Testis (tissue), 2 donors: Measurements from ENCODE around the gene GAB2.

Experiments
- POLR2A ChIP-seq: fragments of 450-650 bp; IDR thresholded peaks from one replicate; pipeline ENCODE4 v1.6.1; 2017; ENCODE audit warnings: antibody characterized with exemption, mild to moderate bottlenecking, moderate library complexity
- TF ChIP-seq, protein P1 (sequence below), 3 experiments: fragments of 450-650 bp in 2 of 3; fragments of 200-600 bp in 1 of 3; sonication (generic) in 1 of 3; IDR thresholded peaks; one replicate each; pipeline ENCODE4 v1.5.1; 2016 to 2019; ENCODE audit warnings: antibody characterized with exemption in 3 of 3, mild to moderate bottlenecking in 2 of 3, moderate library complexity in 1 of 3

- TF ChIP-seq, protein P1, sequence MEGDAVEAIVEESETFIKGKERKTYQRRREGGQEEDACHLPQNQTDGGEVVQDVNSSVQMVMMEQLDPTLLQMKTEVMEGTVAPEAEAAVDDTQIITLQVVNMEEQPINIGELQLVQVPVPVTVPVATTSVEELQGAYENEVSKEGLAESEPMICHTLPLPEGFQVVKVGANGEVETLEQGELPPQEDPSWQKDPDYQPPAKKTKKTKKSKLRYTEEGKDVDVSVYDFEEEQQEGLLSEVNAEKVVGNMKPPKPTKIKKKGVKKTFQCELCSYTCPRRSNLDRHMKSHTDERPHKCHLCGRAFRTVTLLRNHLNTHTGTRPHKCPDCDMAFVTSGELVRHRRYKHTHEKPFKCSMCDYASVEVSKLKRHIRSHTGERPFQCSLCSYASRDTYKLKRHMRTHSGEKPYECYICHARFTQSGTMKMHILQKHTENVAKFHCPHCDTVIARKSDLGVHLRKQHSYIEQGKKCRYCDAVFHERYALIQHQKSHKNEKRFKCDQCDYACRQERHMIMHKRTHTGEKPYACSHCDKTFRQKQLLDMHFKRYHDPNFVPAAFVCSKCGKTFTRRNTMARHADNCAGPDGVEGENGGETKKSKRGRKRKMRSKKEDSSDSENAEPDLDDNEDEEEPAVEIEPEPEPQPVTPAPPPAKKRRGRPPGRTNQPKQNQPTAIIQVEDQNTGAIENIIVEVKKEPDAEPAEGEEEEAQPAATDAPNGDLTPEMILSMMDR (IDR thresholded peaks at IDR 0.05): no peak
- no peak for TF ChIP-seq POLR2A
Observed at GRCh38 chr11:78234006-78234405, 183.6 kb downstream of the GAB2 start.
